NOMO-1 treated with DMSO at 0.1 percent for 48 hours (cell line): ENCODE data around the gene P2RX6.
"Not testable (repeated sequence)": the region's sequence is repeated elsewhere in the genome, so short reads cannot be mapped to it uniquely, and the experiment has no call there.

Experiments used
- DNase-seq: peaks from one replicate; lab custom pipeline; 2025; ENCODE audit not compliant: unreplicated experiment; lab: John Stamatoyannopoulos, UW

The P2RX6 gene

DNA sequence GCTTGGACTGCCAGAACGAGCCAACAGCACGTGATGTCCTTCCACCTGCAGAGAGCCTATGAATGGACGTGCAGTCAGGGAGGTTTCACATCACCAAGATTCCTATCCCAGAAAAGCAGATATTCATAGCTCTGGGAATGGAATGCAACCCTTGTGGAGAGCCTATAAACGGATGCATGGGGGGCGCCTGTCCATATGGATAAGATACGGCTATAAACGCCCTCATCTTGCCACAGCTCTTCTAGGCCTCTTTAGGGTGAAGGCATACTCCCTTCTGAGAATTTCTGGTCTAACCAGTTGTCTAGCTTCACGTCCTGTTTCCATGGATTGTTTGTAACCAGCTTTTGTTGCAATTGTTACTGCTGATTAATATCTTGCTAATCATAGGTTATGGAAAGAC lies 56.8 kb downstream of the P2RX6 start:
- not testable (repeated sequence) for DNase-seq

GRCh38 chr22:21073023-21073422 lies 58.1 kb downstream of the P2RX6 start:
- DNase-seq = no peak

- no peak for DNase-seq
Observed at GRCh38 chr22:21073482-21073881, 58.5 kb downstream of the P2RX6 start.

- DNase-seq = peak; percentile 52
Observed at GRCh38 chr22:21074102-21074715, 59.2 kb downstream of the P2RX6 start.

GRCh38 chr22:21075516-21076138 lies 60.7 kb downstream of the P2RX6 start:
- DNase-seq = no peak

DNA sequence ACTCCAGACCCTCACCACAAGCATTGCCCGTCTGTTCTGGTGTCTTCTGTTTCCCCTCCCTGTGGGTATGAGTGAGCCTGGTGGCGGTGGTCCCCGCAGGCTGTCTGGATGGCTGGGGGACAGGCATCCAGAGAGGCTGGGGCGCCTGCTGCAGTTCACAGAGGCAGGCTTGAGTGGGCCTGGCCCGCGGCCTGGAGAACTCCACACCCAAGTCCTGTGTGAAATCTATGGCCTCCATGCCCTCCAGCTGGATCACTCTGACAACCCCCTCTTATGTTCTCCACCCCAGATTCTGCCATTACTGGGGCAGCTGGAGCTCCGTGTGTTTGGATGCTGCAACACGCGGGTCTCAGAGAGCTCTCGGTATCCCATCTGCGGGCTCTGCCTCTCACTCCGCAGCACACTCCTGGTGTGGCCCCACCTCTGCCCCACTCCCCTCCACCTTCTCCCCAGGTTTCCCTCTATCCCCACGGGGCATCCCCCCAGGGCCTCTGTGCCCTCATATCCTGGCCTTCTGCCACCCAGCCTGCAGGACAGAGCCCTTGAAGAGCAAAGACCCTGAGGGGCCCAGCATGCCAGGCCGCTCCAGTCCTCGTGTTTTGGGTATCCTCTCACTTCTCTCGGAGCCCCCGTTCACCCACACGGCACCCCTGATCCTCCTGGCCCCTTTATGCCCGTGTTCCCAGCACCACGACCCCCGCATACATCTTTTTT lies 62.1 kb downstream of the P2RX6 start:
- no peak for DNase-seq
